ENCODE data around the gene NTF3.
A peak's percentile ranks its signal among the peaks of the same experiment; 100 is the strongest.

NTF3 gene

GRCh38 chr12:5430641-5431603 lies 986 bp upstream of the NTF3 start:
- DNase-seq (ENCODE audit: low spot score) = peak; percentile 33

- DNase-seq (ENCODE audit: low spot score) = peak; percentile 45
Observed at GRCh38 chr12:5433081-5433844, 1.4 kb downstream of the NTF3 start.

GRCh38 chr12:5433845-5434646 lies 2.1 kb downstream of the NTF3 start:
- no peak for DNase-seq (ENCODE audit: low spot score)

GRCh38 chr12:5434647-5435560 lies 3.0 kb downstream of the NTF3 start:
- DNase-seq (ENCODE audit: low spot score) = no peak

- no peak for DNase-seq (ENCODE audit: low spot score)
Observed at GRCh38 chr12:5437182-5437583, 5.3 kb downstream of the NTF3 start.

DNA sequence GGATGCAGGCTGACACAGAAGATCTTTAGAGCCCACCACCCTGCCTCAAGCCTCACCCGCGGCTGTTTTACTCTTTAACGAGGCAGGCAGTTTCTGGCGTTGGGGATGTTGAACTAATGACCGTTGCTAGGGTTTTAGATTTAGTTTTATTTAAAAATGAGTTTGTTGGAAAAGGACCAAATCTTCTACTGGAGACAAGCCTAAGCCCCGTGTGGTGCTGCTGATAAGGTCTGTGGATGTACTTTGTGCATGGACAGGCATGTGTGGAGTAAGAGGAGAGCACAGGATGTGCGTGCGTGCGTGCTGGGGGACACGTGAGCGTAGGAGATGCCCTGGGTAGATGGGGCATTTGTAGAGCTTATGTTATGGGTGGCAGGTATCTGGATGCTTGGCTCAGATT lies 5.7 kb downstream of the NTF3 start:
- no peak for DNase-seq (ENCODE audit: low spot score)

DNA sequence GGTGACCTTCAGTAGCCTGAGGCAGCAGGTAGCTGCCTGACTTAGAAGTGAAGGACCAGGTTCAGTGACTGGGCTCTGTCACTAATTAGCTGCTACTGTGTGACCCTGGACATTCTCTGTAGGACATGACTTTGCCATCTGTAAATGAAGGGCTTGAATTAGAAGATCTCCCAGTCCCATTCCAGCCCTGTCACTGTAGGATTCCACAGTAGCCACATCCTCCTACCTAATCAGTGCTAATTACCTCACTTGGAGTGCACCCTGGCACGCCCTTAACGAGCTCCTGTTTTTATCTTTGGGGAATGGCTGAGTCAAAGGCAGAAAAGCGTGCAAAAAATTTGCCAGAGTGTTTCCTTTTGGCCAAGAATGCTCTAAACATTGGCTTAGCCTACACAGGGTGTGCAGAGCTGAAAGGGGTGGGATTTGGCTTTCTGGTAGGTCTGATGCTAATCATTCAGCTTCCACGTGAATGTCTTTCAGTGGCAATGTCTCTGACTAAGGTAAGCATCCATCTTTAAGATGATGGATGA lies 6.8 kb downstream of the NTF3 start:
- DNase-seq (ENCODE audit: low spot score) = no peak

DNA sequence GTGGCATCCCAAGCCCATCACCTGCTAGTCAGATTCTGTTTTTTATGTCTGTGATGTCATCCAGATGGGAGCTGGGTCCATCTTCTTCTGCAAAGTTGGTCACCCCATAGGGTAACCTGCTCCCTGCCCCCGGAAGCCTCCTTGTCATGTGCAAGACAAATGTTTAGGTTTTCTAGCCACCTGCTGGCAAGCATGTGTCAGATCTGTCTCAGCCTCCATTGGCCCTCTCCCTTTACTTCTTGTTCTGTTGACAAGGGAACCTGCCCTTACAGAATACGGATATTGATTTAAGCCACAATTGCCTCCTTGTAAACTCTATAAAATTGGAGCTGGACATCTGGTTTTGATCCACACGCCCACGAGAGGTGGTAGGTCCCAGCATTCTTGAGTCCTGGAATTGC lies 7.5 kb downstream of the NTF3 start:
- no peak for DNase-seq (ENCODE audit: low spot score)

- no peak for DNase-seq (ENCODE audit: low spot score)
Observed at GRCh38 chr12:5439788-5440300, 7.9 kb downstream of the NTF3 start.

DNA sequence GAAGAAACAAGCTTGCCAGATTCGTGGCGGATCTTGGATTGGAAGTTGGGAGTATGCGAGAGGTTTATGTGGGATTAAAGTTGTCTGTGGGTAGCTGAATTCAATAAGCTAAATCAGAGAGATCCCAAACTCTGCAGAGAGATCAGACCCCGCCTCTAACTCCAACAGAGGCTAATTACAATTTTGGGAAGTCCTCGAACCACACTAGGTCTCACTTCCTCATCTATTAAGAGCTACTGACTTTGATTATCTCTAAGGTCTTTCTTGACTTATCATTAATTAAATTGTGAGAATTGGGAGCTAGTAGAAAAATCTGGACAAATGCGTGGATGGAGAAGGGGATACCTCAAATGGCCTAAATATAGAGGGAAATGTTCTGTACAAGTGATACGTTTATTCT lies 9.1 kb downstream of the NTF3 start:
- no peak for DNase-seq (ENCODE audit: low spot score)

- no peak for DNase-seq (ENCODE audit: low spot score)
Observed at GRCh38 chr12:5441497-5442236, 9.8 kb downstream of the NTF3 start.

GRCh38 chr12:5442251-5443006 lies 10.5 kb downstream of the NTF3 start:
- DNase-seq (ENCODE audit: low spot score) = peak; percentile 43

DNA sequence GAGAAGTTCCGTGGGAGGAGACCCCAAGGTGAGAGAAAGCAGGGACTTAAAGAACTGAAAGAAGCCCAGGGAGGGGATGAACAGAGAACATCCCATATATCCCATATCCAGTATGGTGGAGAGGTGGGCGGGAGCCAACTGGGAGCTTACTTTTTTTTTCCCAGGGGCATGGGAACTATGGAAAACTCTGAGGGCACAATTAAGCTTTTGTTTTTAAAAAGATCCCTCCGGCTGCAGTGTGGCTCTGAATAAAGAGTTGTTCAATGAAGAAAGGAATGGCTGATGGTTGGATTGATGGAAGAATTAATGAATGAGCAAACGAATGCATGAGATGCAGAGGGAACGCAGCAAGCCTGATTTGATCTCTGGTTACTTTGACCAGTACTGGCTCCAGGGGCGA lies 12.6 kb downstream of the NTF3 start:
- DNase-seq (ENCODE audit: low spot score) = no peak

DNA sequence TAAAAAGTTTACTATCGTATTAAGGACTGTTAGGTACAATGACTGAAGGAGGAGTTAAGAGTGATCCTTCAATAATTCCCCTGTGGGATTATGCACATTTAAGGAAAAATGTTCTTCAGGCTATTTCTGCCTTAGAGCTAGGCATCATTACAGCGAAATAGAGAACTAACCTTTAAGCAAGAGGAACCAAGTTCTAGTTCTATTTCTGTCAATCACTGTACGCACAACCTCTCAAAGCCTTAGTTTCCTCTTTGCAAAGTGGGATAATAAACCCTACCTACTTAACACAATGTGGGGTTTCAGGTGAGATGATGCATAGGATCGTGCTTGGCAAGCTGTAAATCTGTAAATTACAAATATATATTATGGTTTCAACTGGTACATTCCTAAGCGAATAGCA lies 15.4 kb downstream of the NTF3 start:
- DNase-seq (ENCODE audit: low spot score) = no peak

GRCh38 chr12:5451251-5451650 lies 19.3 kb downstream of the NTF3 start:
- DNase-seq (ENCODE audit: low spot score) = no peak

GRCh38 chr12:5452569-5452968 lies 20.7 kb downstream of the NTF3 start:
- no peak for DNase-seq (ENCODE audit: low spot score)

- DNase-seq (ENCODE audit: low spot score) = no peak
Observed at GRCh38 chr12:5453466-5453865, 21.6 kb downstream of the NTF3 start.

- no peak for DNase-seq (ENCODE audit: low spot score)
Observed at GRCh38 chr12:5455045-5455444, 23.1 kb downstream of the NTF3 start.

DNA sequence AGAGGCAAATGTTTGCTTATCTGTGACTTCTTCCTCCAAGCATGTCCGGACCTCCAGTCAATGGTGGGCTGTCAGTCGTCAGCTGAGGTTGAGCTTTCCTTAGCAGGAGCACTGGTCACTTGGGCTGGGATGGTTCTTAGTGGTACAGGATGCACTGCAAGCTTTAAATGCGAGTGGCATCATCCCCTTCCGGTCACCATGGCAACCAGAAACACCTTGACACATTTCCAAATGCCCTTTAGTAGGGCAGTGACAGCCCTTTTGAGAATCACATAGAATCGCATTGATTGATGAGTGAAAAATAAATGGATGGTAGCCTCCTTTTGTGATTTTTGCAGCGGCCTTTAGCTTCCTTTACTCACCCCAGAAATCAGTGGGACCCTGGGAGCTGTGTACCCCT lies 24.1 kb downstream of the NTF3 start:
- no peak for DNase-seq (ENCODE audit: low spot score)

Measured in HuH-7.5 (cell line).